CD14-positive monocyte (primary cell): Measurements from ENCODE around the gene CWC27. TPM values are rescaled to one million over a fixed set of nuclear protein-coding genes. Genes with fewer than 3 reads are reported as not detected.

Experiments
- DNase-seq, 3 donors: peaks; one replicate each; pipeline ENCODE4 v3.0.0-alpha.2; 2011 to 2022
- H2AFZ ChIP-seq: 2 replicates; pipeline ENCODE4 v1.6.0; 2012; ENCODE audit warnings: mild to moderate bottlenecking, low read depth, low read length, inconsistent platforms; ENCODE audit not compliant: insufficient read depth, poor library complexity, severe bottlenecking
- H3K27ac ChIP-seq, 2 donors: 1 replicate in 1 of 2; 2 replicates in 1 of 2; pipeline ENCODE4 v1.5.1; 2012 to 2013; ENCODE audit warnings: low read length in 2 of 2, control low read depth in 1 of 2, inconsistent platforms in 1 of 2, low read depth in 1 of 2, mild to moderate bottlenecking in 1 of 2
- H3K27me3 ChIP-seq, 2 donors: one replicate each; pipeline versions ENCODE4 v1.6.0 to v1.6.1; 2011 to 2013; ENCODE audit warnings: low read length in 2 of 2; ENCODE audit not compliant: control insufficient read depth in 2 of 2, insufficient read depth in 2 of 2
- H3K36me3 ChIP-seq, 2 donors: replicated peaks in 1 of 2; 1 replicate in 1 of 2; 2 replicates in 1 of 2; pipeline versions ENCODE4 v1.5.1 to v1.6.1; 2012 to 2013; ENCODE audit warnings: low read length in 2 of 2, control low read depth in 1 of 2, inconsistent platforms in 1 of 2, mild to moderate bottlenecking in 1 of 2; ENCODE audit not compliant: insufficient read depth in 2 of 2, control insufficient read depth in 1 of 2
- H3K4me1 ChIP-seq, 2 donors: 1 replicate in 1 of 2; 2 replicates in 1 of 2; pipeline versions ENCODE4 v1.5.1 to v1.6.1; 2012 to 2013; ENCODE audit warnings: low read length in 2 of 2, control low read depth in 1 of 2, inconsistent platforms in 1 of 2, mild to moderate bottlenecking in 1 of 2, moderate library complexity in 1 of 2; ENCODE audit not compliant: insufficient read depth in 2 of 2, control insufficient read depth in 1 of 2
- H3K4me2 ChIP-seq: replicated peaks from 2 replicates; pipeline ENCODE3; 2012; ENCODE audit warnings: low read length, moderate library complexity, mild to moderate bottlenecking; ENCODE audit not compliant: poor library complexity, severe bottlenecking; ENCODE audit errors: extremely low read depth
- H3K4me3 ChIP-seq, 3 experiments: fragments of 200-600 bp in 1 of 3; sonication (generic) in 1 of 3; replicated peaks in 1 of 3; 1 replicate in 2 of 3; 2 replicates in 1 of 3; pipeline ENCODE4 v1.5.1; 2011 to 2013; ENCODE audit warnings: low read length in 3 of 3, mild to moderate bottlenecking in 3 of 3, control low read depth in 2 of 3, low read depth in 2 of 3, inconsistent platforms in 1 of 3, moderate library complexity in 1 of 3
- H3K79me2 ChIP-seq: 2 replicates; pipeline ENCODE4 v1.6.0; 2012; ENCODE audit warnings: mild to moderate bottlenecking, control low read depth, inconsistent platforms, low read length, moderate library complexity; ENCODE audit not compliant: insufficient read depth
- H3K9ac ChIP-seq: 2 replicates; pipeline ENCODE4 v1.6.0; 2017; ENCODE audit warnings: low read length, mild to moderate bottlenecking; ENCODE audit not compliant: insufficient read depth, poor library complexity, severe bottlenecking
- H3K9me3 ChIP-seq, 2 donors: replicated peaks in 1 of 2; 1 replicate in 1 of 2; 2 replicates in 1 of 2; pipeline versions ENCODE4 v1.5.1 to v1.6.1; 2012 to 2013; ENCODE audit warnings: low read length in 2 of 2, control low read depth in 1 of 2; ENCODE audit not compliant: control insufficient read depth in 1 of 2, insufficient read depth in 1 of 2
- H4K20me1 ChIP-seq: 2 replicates; pipeline ENCODE4 v1.6.0; 2012; ENCODE audit warnings: mild to moderate bottlenecking, low read length, control low read depth, moderate library complexity; ENCODE audit not compliant: insufficient read depth
- H3K27ac Mint-ChIP-seq, 7 donors: one replicate each; pipeline ENCODE4 v1.8.0; 2020; ENCODE audit warnings: mild to moderate bottlenecking in 7 of 7, mixed read lengths in 7 of 7, moderate library complexity in 6 of 7, inconsistent platforms in 2 of 7
- H3K27me3 Mint-ChIP-seq, 3 donors: one replicate each; pipeline ENCODE4 v1.8.0; 2021 to 2022; ENCODE audit warnings: low read depth in 3 of 3, mild to moderate bottlenecking in 3 of 3, mixed read lengths in 3 of 3, moderate library complexity in 3 of 3, inconsistent platforms in 1 of 3
- H3K36me3 Mint-ChIP-seq, 2 donors: one replicate each; pipeline ENCODE4 v1.8.0; 2020; ENCODE audit warnings: mixed read lengths in 2 of 2, inconsistent platforms in 1 of 2, mild to moderate bottlenecking in 1 of 2
- H3K4me1 Mint-ChIP-seq: one replicate; pipeline ENCODE4 v1.8.0; 2020; ENCODE audit warnings: mild to moderate bottlenecking, mixed read lengths
- H3K4me3 Mint-ChIP-seq, 2 donors: one replicate each; pipeline ENCODE4 v1.8.0; 2020; ENCODE audit warnings: mild to moderate bottlenecking in 2 of 2, mixed read lengths in 2 of 2, moderate library complexity in 1 of 2
- H3K9me3 Mint-ChIP-seq, 7 donors: one replicate each; pipeline ENCODE4 v1.8.0; 2020 to 2022; ENCODE audit warnings: mixed read lengths in 7 of 7, mild to moderate bottlenecking in 6 of 7, moderate library complexity in 6 of 7, inconsistent platforms in 2 of 7
- CTCF ChIP-seq: fragments of 200-600 bp; IDR thresholded peaks from one replicate; pipeline ENCODE4 v1.8.0; 2022; ENCODE audit warnings: antibody characterized with exemption, mild to moderate bottlenecking
- WGBS: methylation state at CpG from one replicate; pipeline ENCODE4 v1.1.5; 2013; ENCODE audit warnings: missing lambda C conversion rate; ENCODE audit not compliant: insufficient coverage; 5-methylcytosine and 5-hydroxymethylcytosine counted together
- intact Hi-C, 2 donors: fragments of 100-400 bp; cut with micrococcal nuclease; formaldehyde crosslinking; loops; one replicate each; pipeline versions ENCODE4 v1.15.0 to v1.15.1; 2023
- polyA plus RNA-seq, 3 donors: library from polyadenylated mRNA; depleted of rRNA in 1 of 3; unstranded in 2 of 3; stranded (reverse) in 1 of 3; fragments of 300-500 nt in 2 of 3; fragments of >200 nt in 1 of 3; fragmentation: Illumina TruSeq in 2 of 3; gene quantifications; 1 replicate in 2 of 3; 2 replicates in 1 of 3; pipeline ENCODE4 v1.2.3, GENCODE V29; 2012 to 2021

CWC27 gene
- polyA plus RNA-seq, 3 donors, result 6.6 to 18.9 (median 14.5) TPM

DNA sequence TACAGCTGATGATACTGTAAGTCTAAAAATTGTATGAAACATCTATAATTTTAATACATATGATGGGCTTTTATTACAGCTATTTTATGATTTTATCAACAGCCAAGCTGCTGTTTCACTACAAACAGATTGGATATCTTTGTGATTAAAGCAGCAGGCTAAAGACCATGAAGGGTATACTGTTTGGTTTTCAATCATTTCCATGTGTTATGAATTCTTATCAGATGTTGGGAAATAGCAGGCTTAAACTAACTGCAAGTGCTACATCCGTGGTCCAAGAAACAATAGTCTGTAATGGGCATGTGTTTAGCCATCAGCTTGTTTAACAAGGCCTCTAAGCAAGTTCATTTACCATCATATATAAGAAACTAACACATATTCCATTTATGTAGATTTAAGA lies 107.5 kb downstream of the CWC27 start:
- H3K27ac ChIP-seq, result no peak overlapping the region
- H3K4me2 ChIP-seq, result no peak overlapping the region
- no peaks in the 10 kb centered on the region for H3K4me1 ChIP-seq
- no peaks in the 10 kb centered on the region for H3K27me3 Mint-ChIP-seq
- no peaks in the 10 kb centered on the region for H3K79me2 ChIP-seq
- no peak for TF ChIP-seq CTCF
- no peak overlapping the region for H3K4me3 ChIP-seq
- no CpG with 5 or more reads among the region's 1 CpG for WGBS
- H4K20me1 ChIP-seq, result no peaks in the 10 kb centered on the region
- H3K9me3 Mint-ChIP-seq, result peaks cover 0 to 3% (median 0%) of the 10 kb centered on the region in 7 donors
- no peaks in the 10 kb centered on the region for H3K9me3 ChIP-seq
- H2AFZ ChIP-seq, result no peak overlapping the region
- no peaks in the 10 kb centered on the region for H3K36me3 ChIP-seq
- DNase-seq, result no peak
- H3K36me3 Mint-ChIP-seq, result peaks cover 4 to 13% of the 10 kb centered on the region in 2 donors
- H3K27ac Mint-ChIP-seq, result no peak overlapping the region
- no peaks in the 10 kb centered on the region for H3K4me1 Mint-ChIP-seq
- no peak overlapping the region for H3K4me3 Mint-ChIP-seq
- H3K27me3 ChIP-seq, result no peaks in the 10 kb centered on the region
- intact Hi-C loops, result no loop called here
- H3K9ac ChIP-seq, result no peak overlapping the region

DNA sequence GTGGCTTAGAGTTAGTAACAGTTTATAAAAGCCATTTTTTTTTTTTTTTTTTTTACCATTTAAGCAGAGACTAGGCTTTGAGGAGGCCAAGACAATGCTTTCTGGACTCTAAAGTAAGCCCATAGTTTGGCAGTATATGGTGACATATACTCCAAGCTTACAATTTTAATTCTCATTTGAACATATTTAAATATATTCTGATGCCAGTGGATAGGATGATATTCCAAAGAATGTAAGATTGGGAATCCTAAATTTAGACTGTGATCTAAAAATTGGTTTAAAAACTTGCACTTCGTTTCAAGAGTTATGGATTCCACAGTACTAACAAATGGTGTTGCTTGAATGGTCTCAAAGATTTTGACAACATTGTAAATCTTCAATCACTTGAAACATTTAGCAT lies 112.1 kb downstream of the CWC27 start:
- no peak overlapping the region for H3K9ac ChIP-seq
- H3K4me1 ChIP-seq, result no peaks in the 10 kb centered on the region
- no peak for TF ChIP-seq CTCF
- Mint-ChIP-seq H3K27ac (no peak overlapping the region), H3K36me3 (peaks cover 7 to 17% of the 10 kb centered on the region in 2 donors), H3K9me3 (peaks cover 0 to 4% (median 0%) of the 10 kb centered on the region in 7 donors), H3K27me3 (no peaks in the 10 kb centered on the region), H3K4me3 (no peak overlapping the region), H3K4me1 (no peaks in the 10 kb centered on the region)
- H2AFZ ChIP-seq, result no peak overlapping the region
- no peak overlapping the region for H3K27ac ChIP-seq
- H4K20me1 ChIP-seq, result no peaks in the 10 kb centered on the region
- no peak overlapping the region for H3K4me3 ChIP-seq
- no peaks in the 10 kb centered on the region for H3K79me2 ChIP-seq
- H3K27me3 ChIP-seq, result no peaks in the 10 kb centered on the region
- DNase-seq, result no peak
- no peaks in the 10 kb centered on the region for H3K36me3 ChIP-seq
- no peaks in the 10 kb centered on the region for H3K9me3 ChIP-seq
- WGBS, result no CpG with 5 or more reads among the region's 1 CpG
- intact Hi-C loops, result no loop called here
- no peak overlapping the region for H3K4me2 ChIP-seq
